Central memory CD8-positive, alpha-beta T cell (primary cell): ENCODE measurements around the gene CGB3.
"Not testable (repeated sequence)": the region's sequence is repeated elsewhere in the genome, so short reads cannot be mapped to it uniquely, and the experiment has no call there.

Source experiments
- ATAC-seq: fragments of 150-1000 bp; cut with Tn5 transposase; replicated peaks from 2 replicates; pipeline ENCODE4 v1.10.0; 2022; ENCODE audit warnings: mild to moderate bottlenecking, moderate FRiP score, moderate number of reproducible peaks; ENCODE audit not compliant: poor library complexity, severe bottlenecking; ENCODE audit errors: extremely low read depth
- DNase-seq, 2 donors: peaks; one replicate each; pipeline ENCODE4 v3.0.0; 2021; ENCODE audit warnings: low spot score in 2 of 2
- H3K27ac Mint-ChIP-seq: one replicate; pipeline ENCODE4 v1.8.0; 2022; ENCODE audit warnings: low read depth, mild to moderate bottlenecking, moderate library complexity, mixed read lengths
- H3K27me3 Mint-ChIP-seq: one replicate; pipeline ENCODE4 v1.8.0; 2022; ENCODE audit warnings: mixed read lengths
- H3K36me3 Mint-ChIP-seq: one replicate; pipeline ENCODE4 v1.8.0; 2022; ENCODE audit warnings: mild to moderate bottlenecking, moderate library complexity, mixed read lengths; ENCODE audit not compliant: insufficient read depth
- H3K4me1 Mint-ChIP-seq: one replicate; pipeline ENCODE4 v1.8.0; 2022; ENCODE audit warnings: mixed read lengths
- H3K4me3 Mint-ChIP-seq: one replicate; pipeline ENCODE4 v1.8.0; 2022; ENCODE audit warnings: mild to moderate bottlenecking, moderate library complexity, mixed read lengths
- H3K9me3 Mint-ChIP-seq: one replicate; pipeline ENCODE4 v1.8.0; 2022; ENCODE audit warnings: mixed read lengths

Gene CGB3

DNA sequence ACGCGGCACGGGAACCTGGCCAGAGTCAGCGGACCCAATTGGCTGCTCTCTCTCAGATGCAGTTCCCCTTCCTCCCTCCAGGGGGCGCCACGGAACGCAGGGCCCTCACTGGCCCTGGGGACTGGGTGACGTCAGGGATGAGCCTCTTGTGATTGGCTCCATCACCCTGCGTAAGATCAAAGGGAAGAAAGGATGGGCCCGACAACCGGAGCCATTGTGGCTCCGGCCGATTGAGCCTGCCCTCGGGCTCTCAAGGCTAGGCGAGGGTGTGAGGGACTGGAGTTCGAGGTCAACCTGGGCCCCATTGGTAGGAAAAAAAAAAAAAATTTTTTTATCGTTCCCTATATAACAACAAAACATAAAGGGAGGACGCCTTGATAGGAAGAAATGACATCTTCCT lies 12.7 kb upstream of the CGB3 start, which contains the start of gene CGB1:
Gene CGB1 (minus strand): TSS at position 81 of the 400 bp plus-strand sequence. CDS start 184 bp downstream, outside the sequence.
- not testable (repeated sequence) for DNase-seq, H3K4me3 Mint-ChIP-seq, H3K27ac Mint-ChIP-seq, ATAC-seq, H3K9me3 Mint-ChIP-seq, H3K36me3 Mint-ChIP-seq, H3K4me1 Mint-ChIP-seq, H3K27me3 Mint-ChIP-seq

DNA sequence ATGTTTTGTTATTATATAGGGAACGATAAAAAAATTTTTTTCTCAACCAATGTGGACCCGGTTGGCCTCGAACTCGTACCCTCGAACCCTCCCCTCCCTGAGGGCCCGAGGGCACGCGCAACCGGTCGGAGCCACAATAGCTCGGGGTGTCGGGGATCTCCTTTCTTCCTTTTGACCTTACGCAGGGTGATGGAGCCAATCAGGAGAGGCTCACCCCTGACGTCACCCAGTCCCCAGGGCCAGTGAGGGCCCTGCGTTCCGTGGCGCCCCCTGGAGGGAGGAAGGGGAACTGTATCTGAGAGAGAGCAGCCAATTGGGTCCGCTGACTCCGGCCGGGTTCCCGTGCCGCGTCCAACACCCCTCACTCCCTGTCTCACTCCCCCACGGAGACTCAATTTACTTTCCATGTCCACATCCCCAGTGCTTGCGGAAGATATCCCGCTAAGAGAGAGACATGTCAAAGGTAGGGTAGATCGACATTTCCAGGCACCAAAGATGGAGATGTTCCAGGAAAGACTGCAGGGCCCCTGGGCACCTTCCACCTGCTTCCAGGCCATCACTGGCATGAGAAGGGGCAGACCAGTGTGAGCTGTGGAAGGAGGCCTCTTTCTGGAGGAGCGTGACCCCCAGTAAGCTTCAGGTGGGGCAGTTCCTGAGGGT lies 7.6 kb upstream of the CGB3 start, which contains the start of gene CGB2:
Gene CGB2 (plus strand): TSS at position 249 of the 660 bp plus-strand sequence. CDS start 206 bp downstream, at position 455.
- H3K36me3 Mint-ChIP-seq, H3K4me3 Mint-ChIP-seq, H3K27me3 Mint-ChIP-seq, H3K9me3 Mint-ChIP-seq, H3K4me1 Mint-ChIP-seq: not testable (repeated sequence)
- peak; percentile 36 for ATAC-seq
- peak in 1 of 2 donors; percentile 31 for DNase-seq
- peak within 1 kb of the TSS; percentile 67 for H3K27ac Mint-ChIP-seq

DNA sequence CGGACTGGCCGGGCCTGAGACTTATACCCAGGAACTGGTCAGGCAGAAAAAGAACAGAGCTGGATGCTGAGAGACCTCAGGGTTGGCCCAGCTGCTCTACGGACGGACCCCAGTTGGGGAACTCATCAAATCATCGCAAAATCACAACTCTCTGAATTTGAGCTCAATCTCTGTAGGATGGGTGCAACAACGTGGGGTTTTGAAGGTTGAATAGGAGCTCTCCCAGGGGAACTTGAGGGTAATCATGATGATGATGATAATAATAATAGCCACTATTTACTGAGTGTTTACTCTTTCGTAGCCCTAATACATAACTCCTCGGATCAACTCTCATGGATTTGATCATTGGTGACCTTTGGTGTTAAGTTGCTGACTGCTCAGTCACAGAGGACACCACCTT lies 6.2 kb upstream of the CGB3 start:
- ATAC-seq, H3K27ac Mint-ChIP-seq, DNase-seq, H3K36me3 Mint-ChIP-seq, H3K4me3 Mint-ChIP-seq, H3K9me3 Mint-ChIP-seq, H3K27me3 Mint-ChIP-seq, H3K4me1 Mint-ChIP-seq: not testable (repeated sequence)

DNA sequence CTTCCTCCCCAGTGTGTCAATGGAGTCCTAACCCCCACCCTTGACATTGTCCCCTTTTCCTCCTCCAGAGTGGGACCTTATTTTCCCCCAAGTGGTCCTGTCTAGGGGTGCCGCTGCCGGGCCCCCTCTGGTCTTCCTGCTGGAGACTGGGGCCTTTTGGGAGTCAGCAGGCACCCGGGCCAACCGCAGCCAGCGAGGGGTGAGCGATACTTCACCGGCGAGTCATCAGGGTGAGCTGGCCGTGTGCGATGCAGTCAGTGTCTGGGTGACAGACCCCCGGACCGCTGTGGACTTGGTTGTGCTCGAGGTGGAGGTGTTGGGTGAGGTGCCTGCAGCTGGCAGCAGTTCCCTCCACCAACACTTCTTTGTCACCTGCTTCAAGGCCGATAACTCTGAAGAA lies 5.6 kb upstream of the CGB3 start:
- not testable (repeated sequence) for H3K9me3 Mint-ChIP-seq, H3K4me3 Mint-ChIP-seq, ATAC-seq, H3K27ac Mint-ChIP-seq, H3K36me3 Mint-ChIP-seq, H3K4me1 Mint-ChIP-seq, DNase-seq, H3K27me3 Mint-ChIP-seq

DNA sequence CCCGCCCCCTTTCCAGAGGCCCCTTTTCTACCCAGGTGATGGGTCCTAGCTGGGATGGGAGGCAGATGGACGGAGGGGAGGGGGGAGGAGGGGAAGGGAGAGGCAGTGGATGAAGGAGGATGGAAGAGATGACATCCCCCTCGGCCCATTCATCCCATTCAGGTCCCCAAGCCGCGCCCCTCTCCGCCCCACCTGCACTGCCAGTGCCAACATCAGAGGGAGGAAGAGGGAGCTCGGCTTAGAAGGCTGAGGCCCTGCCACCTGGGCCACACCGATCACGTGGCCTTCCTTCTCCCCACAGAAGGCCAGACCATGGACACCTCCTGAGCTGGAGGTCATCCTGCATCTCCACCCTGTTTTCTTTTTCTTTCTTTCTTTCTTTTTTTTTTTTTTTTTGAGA lies 4.6 kb upstream of the CGB3 start:
- H3K4me1 Mint-ChIP-seq = not testable (repeated sequence)

DNA sequence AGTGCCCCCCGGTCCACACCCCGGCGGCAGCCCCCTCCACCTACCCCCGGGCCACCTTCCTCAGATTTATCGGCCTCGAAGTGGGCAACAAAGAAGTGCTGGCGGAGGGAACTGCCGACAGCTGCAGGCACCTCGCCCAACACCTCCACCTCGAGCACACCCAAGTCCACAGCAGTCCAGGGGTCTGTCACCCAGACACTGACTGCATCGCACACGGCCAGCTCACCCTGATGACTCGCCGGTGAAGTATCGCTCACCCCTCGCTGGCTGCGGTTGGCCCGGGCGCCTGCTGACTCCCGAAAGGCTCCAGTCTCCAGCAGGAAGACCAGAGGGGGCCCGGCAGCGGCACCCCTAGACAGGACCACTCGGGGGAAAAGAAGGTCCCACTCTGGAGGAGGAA lies 1.5 kb upstream of the CGB3 start:
- H3K36me3 Mint-ChIP-seq, DNase-seq, H3K27me3 Mint-ChIP-seq, H3K4me3 Mint-ChIP-seq, H3K4me1 Mint-ChIP-seq, H3K9me3 Mint-ChIP-seq, H3K27ac Mint-ChIP-seq, ATAC-seq: not testable (repeated sequence)

More for the DNA sequence above, 4.6 kb upstream of the CGB3 start:
- H3K4me3 Mint-ChIP-seq, H3K27ac Mint-ChIP-seq, H3K36me3 Mint-ChIP-seq, ATAC-seq, H3K9me3 Mint-ChIP-seq, H3K27me3 Mint-ChIP-seq, DNase-seq: not testable (repeated sequence)

DNA sequence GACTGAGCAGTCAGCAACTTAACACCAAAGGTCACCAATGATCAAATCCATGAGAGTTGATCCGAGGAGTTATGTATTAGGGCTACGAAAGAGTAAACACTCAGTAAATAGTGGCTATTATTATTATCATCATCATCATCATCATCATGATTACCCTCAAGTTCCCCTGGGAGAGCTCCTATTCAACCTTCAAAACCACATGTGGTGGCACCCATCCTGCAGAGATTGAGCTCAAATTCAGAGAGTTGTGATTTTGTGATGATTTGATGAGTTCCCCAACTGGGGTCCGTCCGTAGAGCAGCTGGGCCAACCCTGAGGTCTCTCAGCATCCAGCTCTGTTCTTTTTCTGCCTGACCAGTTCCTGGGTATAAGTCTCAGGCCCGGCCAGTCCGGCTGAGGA lies 955 bp upstream of the CGB3 start:
- H3K27ac Mint-ChIP-seq, H3K27me3 Mint-ChIP-seq, H3K4me1 Mint-ChIP-seq, H3K4me3 Mint-ChIP-seq, H3K9me3 Mint-ChIP-seq, H3K36me3 Mint-ChIP-seq, DNase-seq, ATAC-seq: not testable (repeated sequence)

DNA sequence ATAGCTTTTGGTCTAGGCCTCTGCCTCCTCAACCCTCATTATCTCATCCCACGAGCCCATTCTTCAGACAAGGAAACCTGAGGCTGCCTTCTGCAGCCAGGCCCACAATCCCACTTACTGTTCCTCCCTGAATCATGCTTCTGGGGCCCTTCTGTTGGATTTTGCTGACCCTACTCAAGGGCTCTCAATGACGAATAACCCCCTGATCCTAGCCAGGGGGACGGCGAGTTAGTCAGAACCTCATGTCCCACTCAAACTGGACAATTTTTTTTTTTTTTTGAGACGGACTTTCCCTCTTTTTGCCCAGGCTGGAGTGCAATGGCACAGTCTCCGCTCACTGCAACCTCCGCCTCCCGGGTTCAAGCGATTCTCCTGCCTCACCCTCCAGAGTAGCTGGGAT lies 2.0 kb downstream of the CGB3 start:
- peaks cover 25% of the 10 kb centered on the region for H3K4me1 Mint-ChIP-seq
- no peak for ATAC-seq
- no peaks in the 10 kb centered on the region for H3K9me3 Mint-ChIP-seq
- no peak overlapping the region for H3K4me3 Mint-ChIP-seq
- no peak overlapping the region for H3K27ac Mint-ChIP-seq
- H3K27me3 Mint-ChIP-seq = no peaks in the 10 kb centered on the region
- no peak for DNase-seq
- peaks cover 5% of the 10 kb centered on the region for H3K36me3 Mint-ChIP-seq

DNA sequence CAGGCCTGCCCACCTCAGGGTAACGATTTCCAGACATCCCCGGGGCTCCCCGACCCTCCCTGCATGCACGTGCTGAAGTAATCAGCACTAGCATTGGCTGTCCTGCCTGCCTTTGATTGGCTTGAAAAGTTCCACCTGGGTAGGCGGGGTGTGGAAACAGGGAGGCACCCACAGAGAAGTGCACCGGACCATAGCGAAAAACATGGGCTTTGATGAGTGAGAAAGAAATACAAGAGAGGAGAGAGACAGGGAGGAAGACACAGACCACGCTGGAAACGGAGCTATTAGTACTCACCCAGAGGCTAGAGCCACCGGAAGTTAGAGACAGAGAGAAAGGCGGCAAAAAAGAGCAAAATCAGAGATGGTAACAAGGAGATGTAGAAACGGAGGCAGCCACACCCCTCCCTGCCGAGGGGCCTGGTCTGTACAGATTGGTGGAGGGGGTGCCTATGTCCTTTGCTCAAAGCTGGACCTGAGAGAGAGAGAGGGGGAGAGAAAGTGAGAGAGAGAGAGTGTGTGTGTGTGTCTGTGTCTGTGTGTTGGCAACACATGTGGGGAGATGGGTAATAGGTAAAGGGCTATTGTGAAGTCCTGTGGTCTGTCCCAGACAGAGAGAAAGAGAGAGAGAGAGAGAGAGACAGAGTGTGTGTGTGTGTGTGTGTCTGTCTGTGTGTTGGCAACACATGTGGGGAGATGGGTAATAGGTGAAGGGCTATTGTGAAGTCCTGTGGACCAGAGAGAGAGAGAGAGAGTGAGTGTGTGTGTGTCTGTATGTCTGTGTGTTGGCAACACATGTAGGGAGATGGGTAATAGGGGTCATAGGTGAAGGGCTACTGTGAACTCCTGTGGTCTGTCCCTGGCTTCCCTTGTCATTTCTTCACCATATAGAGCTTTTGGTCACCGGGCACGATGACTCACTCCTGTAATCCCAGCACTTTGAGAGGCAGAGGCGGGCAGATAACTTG lies 2.9 kb downstream of the CGB3 start:
- no peaks in the 10 kb centered on the region for H3K9me3 Mint-ChIP-seq
- H3K27me3 Mint-ChIP-seq = no peaks in the 10 kb centered on the region
- H3K36me3 Mint-ChIP-seq = peaks cover 5% of the 10 kb centered on the region
- H3K4me3 Mint-ChIP-seq = peak overlapping the region; percentile 85
- no peak for DNase-seq
- ATAC-seq = no peak
- H3K27ac Mint-ChIP-seq = peak overlapping the region; percentile 6
- peaks cover 25% of the 10 kb centered on the region for H3K4me1 Mint-ChIP-seq

DNA sequence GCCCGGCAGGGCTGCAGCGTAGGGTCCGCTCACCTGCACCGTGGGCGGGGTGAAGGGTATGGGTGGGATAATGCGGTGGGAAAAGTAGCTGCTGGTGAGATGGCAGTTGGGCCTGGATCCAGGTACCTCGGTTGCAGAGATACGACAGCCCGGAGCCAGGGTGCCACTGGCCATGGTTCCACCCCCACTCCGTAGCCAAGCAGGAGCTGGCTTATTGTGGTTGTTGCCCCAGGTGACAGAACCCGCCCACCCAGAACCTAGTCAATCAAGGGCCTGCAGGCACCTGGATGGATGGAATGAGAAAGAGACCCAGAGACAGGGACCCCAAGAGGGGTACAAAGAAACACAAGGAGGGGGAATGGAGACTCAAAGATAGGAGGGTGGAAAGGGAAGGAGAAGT lies 3.8 kb downstream of the CGB3 start:
- H3K4me3 Mint-ChIP-seq = peak overlapping the region; percentile 85
- no peak overlapping the region for H3K27ac Mint-ChIP-seq
- H3K4me1 Mint-ChIP-seq = peaks cover 25% of the 10 kb centered on the region
- peaks cover 5% of the 10 kb centered on the region for H3K36me3 Mint-ChIP-seq
- no peak for ATAC-seq
- H3K9me3 Mint-ChIP-seq = no peaks in the 10 kb centered on the region
- no peaks in the 10 kb centered on the region for H3K27me3 Mint-ChIP-seq
- DNase-seq = no peak

DNA sequence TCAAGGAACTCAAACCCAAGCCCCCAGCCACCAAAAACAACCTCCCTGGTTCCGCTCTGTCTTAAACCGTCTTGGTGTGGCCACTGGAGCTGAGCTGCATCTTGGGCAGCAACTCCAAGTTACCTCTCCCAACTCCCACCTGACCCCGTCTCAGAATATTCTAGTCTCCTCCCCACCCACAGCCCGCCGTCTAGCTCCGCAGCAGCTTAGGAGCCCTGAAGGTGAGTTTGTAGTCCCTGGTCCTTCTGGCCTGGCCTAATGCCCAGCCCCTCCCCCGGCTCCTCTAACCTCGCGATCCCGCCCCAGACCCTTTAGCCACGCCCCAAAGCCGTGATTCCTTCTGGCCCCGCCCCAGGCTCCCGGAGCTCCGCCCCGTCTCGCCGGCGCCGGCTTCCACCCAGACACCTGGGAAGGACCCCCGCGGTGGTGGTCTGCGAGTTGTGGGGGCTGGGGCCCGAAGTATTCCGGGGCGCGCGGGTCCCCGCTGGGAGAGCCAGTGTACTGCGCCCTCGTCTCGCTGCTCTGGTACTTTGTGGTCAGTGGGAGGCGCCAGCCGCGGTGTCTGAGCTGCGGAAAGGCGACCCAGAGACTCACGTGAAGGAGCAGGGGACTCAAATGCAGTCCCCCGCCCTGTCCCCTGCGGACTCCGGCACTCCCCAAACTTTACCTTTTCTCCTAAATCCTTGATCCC lies 4.7 kb downstream of the CGB3 start:
- H3K27me3 Mint-ChIP-seq = no peaks in the 10 kb centered on the region
- H3K9me3 Mint-ChIP-seq = no peaks in the 10 kb centered on the region
- peaks cover 25% of the 10 kb centered on the region for H3K4me1 Mint-ChIP-seq
- ATAC-seq (peak; percentile 34), DNase-seq (peak; percentile 31 to 37)
- peak overlapping the region; percentile 85 for H3K4me3 Mint-ChIP-seq
- H3K27ac Mint-ChIP-seq = peak overlapping the region; percentile 7
- H3K36me3 Mint-ChIP-seq = peaks cover 7% of the 10 kb centered on the region

DNA sequence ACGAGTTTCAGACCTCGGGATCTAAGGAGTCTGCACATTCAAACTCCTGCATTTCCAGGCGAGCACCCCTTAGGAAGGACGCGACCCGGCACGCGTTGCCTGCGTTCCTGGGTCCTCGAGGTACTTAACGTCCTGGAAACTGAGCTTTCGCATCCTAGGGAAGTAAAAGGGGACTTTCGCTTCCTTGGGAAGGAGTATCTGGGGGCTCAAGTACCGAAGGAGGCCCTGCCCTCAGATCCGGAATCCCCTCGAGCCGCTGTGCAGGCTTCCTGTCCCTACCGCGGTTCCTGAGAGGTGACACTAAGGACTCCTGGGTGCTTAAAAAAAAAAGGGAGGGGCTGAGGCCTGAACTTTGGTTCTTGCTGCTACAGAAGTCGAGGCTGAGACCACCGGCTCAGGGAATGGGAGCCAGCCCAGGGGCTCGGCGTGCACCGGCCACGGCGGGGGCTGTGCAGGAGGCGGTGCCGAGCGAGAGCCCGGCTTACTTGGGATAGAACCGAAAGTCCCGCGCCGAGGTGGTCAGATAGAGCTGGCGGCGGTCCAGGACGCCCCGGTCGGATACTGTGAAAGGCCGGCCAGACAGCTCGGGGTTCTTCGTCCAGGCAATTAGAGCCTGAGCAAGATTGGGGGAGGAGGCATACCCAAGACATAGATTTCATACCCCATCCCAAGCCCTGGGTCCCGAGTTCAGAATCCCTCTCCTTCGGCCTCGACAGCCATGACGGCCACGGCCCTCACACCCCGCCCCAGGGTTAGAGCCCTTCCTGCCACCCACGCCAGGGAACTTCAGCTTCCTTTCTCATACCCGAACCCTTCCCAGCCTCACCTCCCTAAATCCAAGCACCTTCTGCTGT lies 5.5 kb downstream of the CGB3 start:
- ATAC-seq = peak; percentile 47
- not testable (repeated sequence) for DNase-seq, H3K27me3 Mint-ChIP-seq, H3K36me3 Mint-ChIP-seq, H3K9me3 Mint-ChIP-seq
- Mint-ChIP-seq H3K27ac (peak overlapping the region; percentile 7), H3K4me3 (peak overlapping the region; percentile 85), H3K4me1 (peaks cover 25% of the 10 kb centered on the region)
